ENCODE results near the gene NPHP4.

Gene NPHP4

GRCh38 chr1:5949085-5949760 is 43.0 kb downstream of the NPHP4 start:
- Mint-ChIP-seq H3K36me3 (peaks cover 29% of the 10 kb centered on the region), H3K9me3 (no peaks in the 10 kb centered on the region), H3K4me3 (no peak overlapping the region), H3K4me1 (peaks cover under 1% of the 10 kb centered on the region), H3K27ac (no peak overlapping the region)
- ATAC-seq (no peak), DNase-seq (ENCODE audit: low spot score in 2 of 2) (no peak)

- DNase-seq (ENCODE audit: low spot score in 2 of 2) (no peak), ATAC-seq (no peak)
- Mint-ChIP-seq H3K9me3 (no peaks in the 10 kb centered on the region), H3K4me1 (no peaks in the 10 kb centered on the region), H3K27ac (no peak overlapping the region), H3K36me3 (peaks cover 25% of the 10 kb centered on the region), H3K4me3 (no peak overlapping the region)
Observed at GRCh38 chr1:5948681-5949005, 43.6 kb downstream of the NPHP4 start.

GRCh38 chr1:5947978-5948680 is 44.1 kb downstream of the NPHP4 start:
- ATAC-seq: no peak
- Mint-ChIP-seq H3K27ac (no peak overlapping the region), H3K36me3 (peaks cover 21% of the 10 kb centered on the region), H3K4me1 (no peaks in the 10 kb centered on the region), H3K9me3 (no peaks in the 10 kb centered on the region), H3K4me3 (no peak overlapping the region)
- DNase-seq (ENCODE audit: low spot score in 2 of 2): no peak

- no peak for DNase-seq (ENCODE audit: low spot score in 2 of 2)
- Mint-ChIP-seq H3K4me1 (no peaks in the 10 kb centered on the region), H3K27ac (no peak overlapping the region), H3K9me3 (no peaks in the 10 kb centered on the region), H3K36me3 (peaks cover 21% of the 10 kb centered on the region), H3K4me3 (no peak overlapping the region)
- ATAC-seq: no peak
Observed at GRCh38 chr1:5947071-5947821, 45.0 kb downstream of the NPHP4 start.

GRCh38 chr1:5945445-5945844 is 46.8 kb downstream of the NPHP4 start:
- H3K4me3 Mint-ChIP-seq: no peak overlapping the region
- no peak overlapping the region for H3K27ac Mint-ChIP-seq
- H3K4me1 Mint-ChIP-seq: no peaks in the 10 kb centered on the region
- DNase-seq (ENCODE audit: low spot score in 2 of 2) (no peak), ATAC-seq (no peak)
- H3K9me3 Mint-ChIP-seq: no peaks in the 10 kb centered on the region
- peaks cover 21% of the 10 kb centered on the region for H3K36me3 Mint-ChIP-seq

GRCh38 chr1:5944843-5945167 is 47.4 kb downstream of the NPHP4 start:
- no peak overlapping the region for H3K27ac Mint-ChIP-seq
- H3K4me1 Mint-ChIP-seq: no peaks in the 10 kb centered on the region
- DNase-seq (ENCODE audit: low spot score in 2 of 2) (no peak), ATAC-seq (no peak)
- no peaks in the 10 kb centered on the region for H3K9me3 Mint-ChIP-seq
- no peak overlapping the region for H3K4me3 Mint-ChIP-seq
- peaks cover 21% of the 10 kb centered on the region for H3K36me3 Mint-ChIP-seq

GRCh38 chr1:5944154-5944842 is 47.9 kb downstream of the NPHP4 start:
- DNase-seq (ENCODE audit: low spot score in 2 of 2) (no peak), ATAC-seq (no peak)
- Mint-ChIP-seq H3K4me1 (no peaks in the 10 kb centered on the region), H3K27ac (no peak overlapping the region), H3K9me3 (no peaks in the 10 kb centered on the region), H3K4me3 (no peak overlapping the region), H3K36me3 (peaks cover 21% of the 10 kb centered on the region)

GRCh38 chr1:5943343-5944124 is 48.7 kb downstream of the NPHP4 start:
- peaks cover 21% of the 10 kb centered on the region for H3K36me3 Mint-ChIP-seq
- no peak overlapping the region for H3K4me3 Mint-ChIP-seq
- no peak overlapping the region for H3K27ac Mint-ChIP-seq
- ATAC-seq (no peak), DNase-seq (ENCODE audit: low spot score in 2 of 2) (no peak)
- no peaks in the 10 kb centered on the region for H3K4me1 Mint-ChIP-seq
- no peaks in the 10 kb centered on the region for H3K9me3 Mint-ChIP-seq

- DNase-seq (ENCODE audit: low spot score in 2 of 2) (no peak), ATAC-seq (no peak)
- H3K36me3 Mint-ChIP-seq: peaks cover 17% of the 10 kb centered on the region
- peaks cover 3% of the 10 kb centered on the region for H3K4me1 Mint-ChIP-seq
- no peak overlapping the region for H3K4me3 Mint-ChIP-seq
- H3K27ac Mint-ChIP-seq: no peak overlapping the region
- no peaks in the 10 kb centered on the region for H3K9me3 Mint-ChIP-seq
Observed at GRCh38 chr1:5941671-5942070, 50.6 kb downstream of the NPHP4 start.

- H3K36me3 Mint-ChIP-seq: peaks cover 12% of the 10 kb centered on the region
- H3K4me1 Mint-ChIP-seq: peaks cover 6% of the 10 kb centered on the region
- no peak overlapping the region for H3K4me3 Mint-ChIP-seq
- H3K27ac Mint-ChIP-seq: no peak overlapping the region
- no peak for ATAC-seq
- H3K9me3 Mint-ChIP-seq: no peaks in the 10 kb centered on the region
- DNase-seq (ENCODE audit: low spot score in 2 of 2): no peak
Observed at GRCh38 chr1:5940723-5941407, 51.4 kb downstream of the NPHP4 start.

GRCh38 chr1:5939271-5940170 is 52.7 kb downstream of the NPHP4 start:
- Mint-ChIP-seq H3K4me3 (no peak overlapping the region), H3K27ac (no peak overlapping the region), H3K9me3 (no peaks in the 10 kb centered on the region), H3K36me3 (peaks cover 2% of the 10 kb centered on the region), H3K4me1 (peaks cover 6% of the 10 kb centered on the region)
- DNase-seq (ENCODE audit: low spot score in 2 of 2): no peak
- ATAC-seq: no peak

- DNase-seq (ENCODE audit: low spot score in 2 of 2) (no peak), ATAC-seq (no peak)
- H3K4me1 Mint-ChIP-seq: peaks cover 6% of the 10 kb centered on the region
- H3K36me3 Mint-ChIP-seq: no peaks in the 10 kb centered on the region
- no peaks in the 10 kb centered on the region for H3K9me3 Mint-ChIP-seq
- H3K4me3 Mint-ChIP-seq: no peak overlapping the region
- H3K27ac Mint-ChIP-seq: no peak overlapping the region
Observed at GRCh38 chr1:5938101-5938646, 54.1 kb downstream of the NPHP4 start.

- H3K9me3 Mint-ChIP-seq: no peaks in the 10 kb centered on the region
- H3K4me3 Mint-ChIP-seq: no peak overlapping the region
- peaks cover 6% of the 10 kb centered on the region for H3K36me3 Mint-ChIP-seq
- ATAC-seq: no peak
- no peak for DNase-seq (ENCODE audit: low spot score in 2 of 2)
- H3K27ac Mint-ChIP-seq: no peak overlapping the region
- peaks cover 6% of the 10 kb centered on the region for H3K4me1 Mint-ChIP-seq
Observed at GRCh38 chr1:5937373-5937857, 54.8 kb downstream of the NPHP4 start.

Measured in stimulated activated effector memory CD8-positive, alpha-beta T cell treated with anti-CD3 and anti-CD28 coated beads, Interleukin-12 subunit alpha, Interleukin-12 subunit beta, amount 100 ng/mL, for 72 hours (primary cell).